ENCODE results near the gene TMEM221. TPM values are rescaled to one million over a fixed set of nuclear protein-coding genes. Genes with fewer than 3 reads are reported as not detected.

TMEM221 gene
- total RNA-seq, 1 experiment from 2014 or later, result 3.4 TPM

GRCh38 chr19:17436094-17436873, 12.2 kb downstream of the TMEM221 start:
- ChIA-PET CTCF (no interaction called here), POLR2A (no interaction called here), RAD21 (ENCODE audit: low non-redundant PET in 1 of 2, low total read pairs in 2 of 2, uncharacterized antibody in 2 of 2, unreplicated experiment in 2 of 2) (no interaction called here)
- Histone ChIP-seq H2AFZ (ENCODE audit: low read depth, low read length, poor library complexity, severe bottlenecking) (no peak overlapping the region), H3K4me3 (replicated peaks in 1 of 2; ENCODE audit: low read depth in 1 of 2, low read length in 2 of 2) (no peak overlapping the region), H3K79me2 (ENCODE audit: insufficient read depth, low read length) (no peaks in the 10 kb centered on the region), H3K9me3 (ENCODE audit: control insufficient read depth in 1 of 2, insufficient read depth in 1 of 2, low read depth in 1 of 2, low read length in 2 of 2) (no peaks in the 10 kb centered on the region), H3K4me2 (ENCODE audit: low read length) (no peak overlapping the region), H3K27ac (ENCODE audit: low read depth, low read length) (no peak overlapping the region), H3K9me2 (ENCODE audit: insufficient read depth) (no peaks in the 10 kb centered on the region), H3K36me3 (ENCODE audit: control insufficient read depth in 1 of 2, insufficient read depth in 2 of 2, low read length in 2 of 2) (no peaks in the 10 kb centered on the region), H3K4me1 (ENCODE audit: control insufficient read depth in 1 of 2, insufficient read depth in 2 of 2, low read length in 2 of 2) (no peaks in the 10 kb centered on the region), H3K9ac (ENCODE audit: low read length) (no peak overlapping the region), H4K20me1 (ENCODE audit: insufficient read depth) (no peaks in the 10 kb centered on the region), H3K27me3 (ENCODE audit: insufficient read depth, low read length) (no peaks in the 10 kb centered on the region)
- BruUV-seq (replicated peaks), result no TSS peak
- ATAC-seq, result no peak
- intact Hi-C loops (cut with micrococcal nuclease), result no loop called here
- DNase-seq (ENCODE audit: low read depth, low spot score), result no peak
- TF ChIP-seq SP1 (IDR thresholded peaks at IDR 0.05; ENCODE audit: low read depth) (no peak), ZNF274 (IDR thresholded peaks at IDR 0.05; ENCODE audit: low read depth, low read length) (no peak), MAX (IDR thresholded peaks at IDR 0.05) (no peak), FOSL1 (IDR thresholded peaks at IDR 0.05; ENCODE audit: low read depth) (no peak), SIN3A (IDR thresholded peaks at IDR 0.05; ENCODE audit: low read depth) (no peak), EZH2phosphoT487 (IDR thresholded peaks at IDR 0.05; ENCODE audit: borderline replicate concordance) (no peak), SRF (IDR thresholded peaks at IDR 0.05; ENCODE audit: low read depth) (no peak)
- TF ChIP-seq, protein P1, sequence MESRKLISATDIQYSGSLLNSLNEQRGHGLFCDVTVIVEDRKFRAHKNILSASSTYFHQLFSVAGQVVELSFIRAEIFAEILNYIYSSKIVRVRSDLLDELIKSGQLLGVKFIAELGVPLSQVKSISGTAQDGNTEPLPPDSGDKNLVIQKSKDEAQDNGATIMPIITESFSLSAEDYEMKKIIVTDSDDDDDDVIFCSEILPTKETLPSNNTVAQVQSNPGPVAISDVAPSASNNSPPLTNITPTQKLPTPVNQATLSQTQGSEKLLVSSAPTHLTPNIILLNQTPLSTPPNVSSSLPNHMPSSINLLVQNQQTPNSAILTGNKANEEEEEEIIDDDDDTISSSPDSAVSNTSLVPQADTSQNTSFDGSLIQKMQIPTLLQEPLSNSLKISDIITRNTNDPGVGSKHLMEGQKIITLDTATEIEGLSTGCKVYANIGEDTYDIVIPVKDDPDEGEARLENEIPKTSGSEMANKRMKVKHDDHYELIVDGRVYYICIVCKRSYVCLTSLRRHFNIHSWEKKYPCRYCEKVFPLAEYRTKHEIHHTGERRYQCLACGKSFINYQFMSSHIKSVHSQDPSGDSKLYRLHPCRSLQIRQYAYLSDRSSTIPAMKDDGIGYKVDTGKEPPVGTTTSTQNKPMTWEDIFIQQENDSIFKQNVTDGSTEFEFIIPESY (IDR thresholded peaks at IDR 0.05; ENCODE audit: extremely low read depth, insufficient replicate concordance, low read length), result no peak
